HFF-Myc (cell line): ENCODE data around the gene METTL8.

Experiments used
- DNase-seq: peaks from one replicate; pipeline ENCODE4 v3.0.0-alpha.2; 2011; ENCODE audit warnings: low read depth; ENCODE audit errors: extremely low read depth
- H3K4me3 ChIP-seq: replicated peaks from 2 replicates; pipeline ENCODE4 v1.5.1; 2011; ENCODE audit warnings: low read depth, mild to moderate bottlenecking, control low read depth, low read length
- CTCF ChIP-seq: IDR thresholded peaks from 2 replicates; pipeline ENCODE4 v1.5.1; 2012; ENCODE audit warnings: mild to moderate bottlenecking, low read depth, low read length, control low read depth; ENCODE audit errors: missing control alignments

The METTL8 gene

GRCh38 chr2:171281110-171281509, 152.7 kb downstream of the METTL8 start:
- TF ChIP-seq CTCF: no peak
- no peak for DNase-seq
- H3K4me3 ChIP-seq: no peak overlapping the region

GRCh38 chr2:171279983-171280790, 153.6 kb downstream of the METTL8 start:
- no peak for DNase-seq
- H3K4me3 ChIP-seq: no peak overlapping the region
- TF ChIP-seq CTCF: no peak

GRCh38 chr2:171274757-171275156, 159.0 kb downstream of the METTL8 start:
- H3K4me3 ChIP-seq: no peak overlapping the region
- no peak for DNase-seq
- no peak for TF ChIP-seq CTCF

- DNase-seq: peak; percentile 83
- H3K4me3 ChIP-seq: no peak overlapping the region
- TF ChIP-seq CTCF: no peak
Observed at GRCh38 chr2:171271971-171272436, 161.8 kb downstream of the METTL8 start.

- no peak overlapping the region for H3K4me3 ChIP-seq
- no peak for DNase-seq
- no peak for TF ChIP-seq CTCF
Observed at GRCh38 chr2:171271386-171271785, 162.4 kb downstream of the METTL8 start.

- no peak for DNase-seq
- no peak overlapping the region for H3K4me3 ChIP-seq
- no peak for TF ChIP-seq CTCF
Observed at GRCh38 chr2:171267855-171268629, 165.7 kb downstream of the METTL8 start.
